IPS-20b (cell line): ENCODE measurements around the gene PARVG.

Experiments used
- H3K27ac ChIP-seq: one replicate; pipeline ENCODE4 v1.5.1; 2013; ENCODE audit warnings: low read length
- H3K27me3 ChIP-seq: 2 replicates; pipeline ENCODE4 v1.6.1; 2013; ENCODE audit warnings: mild to moderate bottlenecking, low read length, inconsistent platforms; ENCODE audit not compliant: insufficient read depth
- H3K36me3 ChIP-seq: 2 replicates; pipeline ENCODE4 v1.6.1; 2013; ENCODE audit warnings: low read depth, mild to moderate bottlenecking, inconsistent platforms, low read length, moderate library complexity; ENCODE audit not compliant: insufficient read depth
- H3K4me1 ChIP-seq: 2 replicates; pipeline ENCODE4 v1.6.1; 2013; ENCODE audit warnings: mild to moderate bottlenecking, control low read depth, inconsistent platforms, low read length, moderate library complexity; ENCODE audit not compliant: insufficient read depth
- H3K4me3 ChIP-seq: 2 replicates; pipeline ENCODE4 v1.5.1; 2013; ENCODE audit warnings: mild to moderate bottlenecking, low read length, inconsistent platforms
- H3K9ac ChIP-seq: 2 replicates; pipeline ENCODE4 v1.6.1; 2013; ENCODE audit warnings: low read depth, mild to moderate bottlenecking, inconsistent platforms, low read length, moderate library complexity
- H3K9me3 ChIP-seq: 2 replicates; pipeline ENCODE4 v1.6.1; 2013; ENCODE audit warnings: mild to moderate bottlenecking, low read depth, low read length, inconsistent platforms; ENCODE audit not compliant: insufficient read depth

PARVG gene

GRCh38 chr22:44249376-44250147 is 68.8 kb downstream of the PARVG start:
- Histone ChIP-seq H3K4me3 (no peak overlapping the region), H3K9me3 (peaks cover 17% of the 10 kb centered on the region; the same call in 1 of the 2 replicates)

GRCh38 chr22:44254811-44255210 is 74.1 kb downstream of the PARVG start:
- no peak overlapping the region for H3K9ac ChIP-seq
- H3K4me3 ChIP-seq: no peak overlapping the region
- H3K27ac ChIP-seq: no peak overlapping the region
- no peaks in the 10 kb centered on the region; the same call in none of the 2 replicates for H3K4me1 ChIP-seq
- no peaks in the 10 kb centered on the region for H3K27me3 ChIP-seq
- peaks cover 13% of the 10 kb centered on the region; the same call in 1 of the 2 replicates for H3K9me3 ChIP-seq
- H3K36me3 ChIP-seq: no peaks in the 10 kb centered on the region

More at GRCh38 chr22:44249376-44250147, 68.8 kb downstream of the PARVG start:
- Histone ChIP-seq H3K9ac (no peak overlapping the region), H3K27ac (no peak overlapping the region), H3K4me1 (no peaks in the 10 kb centered on the region), H3K27me3 (no peaks in the 10 kb centered on the region), H3K36me3 (no peaks in the 10 kb centered on the region)

GRCh38 chr22:44256085-44256484 is 75.4 kb downstream of the PARVG start:
- Histone ChIP-seq H3K9me3 (no peaks in the 10 kb centered on the region; the same call in 1 of the 2 replicates), H3K9ac (no peak overlapping the region), H3K4me1 (no peaks in the 10 kb centered on the region; the same call in none of the 2 replicates)

GRCh38 chr22:44256556-44257485 is 76.1 kb downstream of the PARVG start:
- H3K4me1 ChIP-seq: no peaks in the 10 kb centered on the region; the same call in none of the 2 replicates
- H3K9me3 ChIP-seq: no peaks in the 10 kb centered on the region
- H3K4me3 ChIP-seq: no peak overlapping the region
- H3K36me3 ChIP-seq: no peaks in the 10 kb centered on the region
- H3K27me3 ChIP-seq: no peaks in the 10 kb centered on the region
- no peak overlapping the region for H3K27ac ChIP-seq
- H3K9ac ChIP-seq: no peak overlapping the region

More at GRCh38 chr22:44256085-44256484, 75.4 kb downstream of the PARVG start:
- H3K27ac ChIP-seq: no peak overlapping the region
- H3K36me3 ChIP-seq: no peaks in the 10 kb centered on the region
- H3K4me3 ChIP-seq: no peak overlapping the region
- H3K27me3 ChIP-seq: no peaks in the 10 kb centered on the region
